Psoas muscle (tissue), 8 donors: Measurements from ENCODE around the gene DCHS1. TPM values are rescaled to one million over a fixed set of nuclear protein-coding genes. Genes with fewer than 3 reads are reported as not detected.

Experiments
- ATAC-seq, 4 donors: fragments of 200-7000 bp; cut with Tn5 transposase; one replicate each; pipeline ENCODE4 v1.9.1; 2020; ENCODE audit warnings: moderate library complexity in 3 of 4, mild to moderate bottlenecking in 2 of 4
- DNase-seq, 2 donors: peaks; one replicate each; pipeline ENCODE4 v3.0.0-alpha.2; 2020
- H3K27ac ChIP-seq: fragments of 200-600 bp; one replicate; pipeline ENCODE4 v1.8.0; 2022
- H3K27me3 ChIP-seq, 3 donors: fragments of 200-600 bp in 1 of 3; one replicate each; pipeline versions ENCODE4 v1.6.1 to v1.8.0; 2013 to 2022; ENCODE audit warnings: low read length in 2 of 3, mild to moderate bottlenecking in 2 of 3, moderate library complexity in 1 of 3; ENCODE audit not compliant: insufficient read depth in 3 of 3
- H3K36me3 ChIP-seq, 2 donors: fragments of 200-600 bp in 1 of 2; one replicate each; pipeline versions ENCODE4 v1.6.1 to v1.8.0; 2013 to 2022; ENCODE audit warnings: low read depth in 1 of 2, mild to moderate bottlenecking in 1 of 2, moderate library complexity in 1 of 2; ENCODE audit not compliant: insufficient read depth in 1 of 2
- H3K4me1 ChIP-seq: fragments of 200-600 bp; one replicate; pipeline ENCODE4 v1.8.0; 2022
- H3K4me3 ChIP-seq: fragments of 200-600 bp; one replicate; pipeline ENCODE4 v1.8.0; 2022; ENCODE audit warnings: mild to moderate bottlenecking
- H3K9me3 ChIP-seq: fragments of 200-600 bp; one replicate; pipeline ENCODE4 v1.8.0; 2022
- CTCF ChIP-seq: fragments of 200-600 bp; IDR thresholded peaks from one replicate; pipeline ENCODE4 v1.8.0; 2022; ENCODE audit warnings: antibody characterized with exemption
- WGBS, 3 donors: extraction: QIAGEN DNeasy Blood & Tissue Kit; methylation state at CpG; one replicate each; pipeline versions ENCODE4 v1.1.6 to v1.1.7; 2013; 5-methylcytosine and 5-hydroxymethylcytosine counted together
- intact Hi-C, 2 donors: fragments of 100-400 bp; cut with DNase I; formaldehyde crosslinking; loops; one replicate each; pipeline versions ENCODE4 v1.11.0 to v1.14.2; 2022
- polyA plus RNA-seq, 3 donors: library from polyadenylated mRNA; stranded (reverse); fragments of 200-250 nt; gene quantifications; one replicate each; pipeline ENCODE4 v1.2.3, GENCODE V29; 2013
- total RNA-seq, 4 donors: library from RNA; stranded (reverse); fragmentation: NEBNext Ultra II Directional in 2 of 4; extraction: Animal tissue kit (Norgen Biotek cat#: 25700) in 2 of 4; gene quantifications; one replicate each; pipeline versions ENCODE4 v1.2.1 to v1.2.4, GENCODE V29; 2021 to 2023
- donor health status: healthy with polysubstance abuse.
- donor health status: DM: no; HTN: no; CAD: no; lungs with moderate emphysema.
- donor health status: Bipolar disorder and iron deficiency.
- donor health status: healthy.
- donor health status: DM: yes; HTN: yes; CAD: no.
- donor health status: DM: no; HTN: no; CAD: no.
- donor health status: DM: no; HTN: no; CAD: no.
- donor health status: DM: yes; HTN: yes; CAD: no.

The DCHS1 gene
- total and polyA plus RNA-seq, 7 donors: 0.98 to 7.2 (median 3.2) TPM

- H3K4me1 ChIP-seq: peaks cover 6% of the 10 kb centered on the region
- no peak overlapping the region for H3K27ac ChIP-seq
- no peak for DNase-seq
Measured at GRCh38 chr11:6586434-6587359, 68.9 kb downstream of the DCHS1 start.

GRCh38 chr11:6584528-6584927 lies 71.1 kb downstream of the DCHS1 start:
- H3K36me3 ChIP-seq: peaks cover 0 to 4% of the 10 kb centered on the region in 2 donors
- H3K27me3 ChIP-seq: no peaks in the 10 kb centered on the region
- H3K4me3 ChIP-seq: no peak overlapping the region
- intact Hi-C loops: no loop called here
- 93 to 99% (median 95%) methylated on average over 4 of the region's 4 CpGs for whole genome bisulfite sequencing, 3 donors
- ATAC-seq: no peak
- no peak overlapping the region for H3K27ac ChIP-seq
- peaks cover 6% of the 10 kb centered on the region for H3K4me1 ChIP-seq
- TF ChIP-seq CTCF: no peak
- peaks cover 15% of the 10 kb centered on the region for H3K9me3 ChIP-seq
- DNase-seq: no peak

More at GRCh38 chr11:6586434-6587359, 68.9 kb downstream of the DCHS1 start:
- peak; percentile 32 to 50 (median 40) for ATAC-seq
- Histone ChIP-seq H3K9me3 (peaks cover 15% of the 10 kb centered on the region), H3K27me3 (no peaks in the 10 kb centered on the region), H3K36me3 (peaks cover 1 to 16% of the 10 kb centered on the region in 2 donors), H3K4me3 (no peak overlapping the region)
- 80 to 93% (median 81%) methylated on average over 25 of the region's 25 CpGs for WGBS, 3 donors
- no peak for TF ChIP-seq CTCF
- intact Hi-C loops: no loop called here

- H3K4me1 ChIP-seq: peaks cover 6% of the 10 kb centered on the region
- no peaks in the 10 kb centered on the region for H3K27me3 ChIP-seq
- ATAC-seq: no peak
- whole genome bisulfite sequencing, 3 donors: 88 to 94% (median 88%) methylated on average over 1 of the region's 1 CpG
- TF ChIP-seq CTCF: no peak
- no peak for DNase-seq
- peaks cover 15% of the 10 kb centered on the region for H3K9me3 ChIP-seq
- H3K36me3 ChIP-seq: no peaks in the 10 kb centered on the region
- intact Hi-C loops: no loop called here
- H3K27ac ChIP-seq: no peak overlapping the region
- no peak overlapping the region for H3K4me3 ChIP-seq
Measured at GRCh38 chr11:6583584-6583983, 72.0 kb downstream of the DCHS1 start.

- intact Hi-C loops: no loop called here
- no peaks in the 10 kb centered on the region for H3K27me3 ChIP-seq
- peaks cover 5% of the 10 kb centered on the region for H3K4me1 ChIP-seq
- peaks cover 12% of the 10 kb centered on the region for H3K9me3 ChIP-seq
- no peak overlapping the region for H3K27ac ChIP-seq
- no peak for ATAC-seq
- DNase-seq: no peak
- TF ChIP-seq CTCF: no peak
- WGBS, 3 donors: 40 to 59% (median 41%) methylated on average over 2 of the region's 2 CpGs
- H3K36me3 ChIP-seq: no peaks in the 10 kb centered on the region
- H3K4me3 ChIP-seq: no peak overlapping the region
Measured at GRCh38 chr11:6579681-6580080, 75.9 kb downstream of the DCHS1 start.
